ENCODE data around the gene GRN.
A peak's percentile ranks its signal among the peaks of the same experiment; 100 is the strongest.
"Not testable (repeated sequence)": the region's sequence is repeated elsewhere in the genome, so short reads cannot be mapped to it uniquely, and the experiment has no call there.

GRN gene

DNA sequence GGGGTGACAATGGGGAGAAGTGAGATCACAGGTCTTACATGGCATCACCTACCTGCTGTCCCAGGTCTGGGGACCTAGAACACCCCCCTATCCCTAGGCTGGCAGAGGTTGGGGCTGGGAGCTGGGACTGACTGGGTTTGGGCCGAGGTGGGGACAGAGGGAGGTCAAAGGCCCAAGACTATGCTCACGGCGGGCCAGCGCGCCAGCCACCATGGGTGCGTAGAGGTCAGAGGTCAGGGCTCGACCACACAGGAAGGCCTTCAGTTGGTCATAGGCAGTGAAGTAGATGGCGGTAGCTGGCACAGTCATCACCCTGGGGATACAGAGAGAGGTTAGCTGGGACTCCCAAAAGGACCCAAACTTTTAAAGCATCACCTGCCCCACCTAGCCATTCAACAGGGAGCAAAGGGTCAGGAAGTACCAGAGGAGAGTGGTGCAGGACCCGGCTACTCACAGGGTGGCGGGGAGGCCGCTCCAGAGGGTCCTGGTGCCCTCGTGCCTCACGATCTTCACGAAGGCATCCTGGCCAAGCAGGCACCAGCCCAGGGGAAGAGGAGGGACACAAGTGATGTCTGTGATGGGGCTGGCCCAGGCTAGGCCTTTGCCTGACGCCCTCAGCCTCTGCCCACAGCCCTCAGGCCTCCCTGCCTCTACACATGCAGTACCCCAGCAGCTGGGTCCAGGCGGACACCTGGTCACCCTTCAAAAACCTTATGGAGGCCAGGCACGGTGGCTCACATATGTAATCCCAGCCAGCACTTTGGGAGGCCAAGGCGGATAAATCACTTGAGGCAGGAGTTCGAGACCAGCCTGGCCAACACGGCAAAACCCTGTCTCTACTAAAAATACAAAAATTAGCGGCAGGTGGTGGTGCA lies 23.6 kb upstream of the GRN start:
- DNase-seq (ENCODE audit: low read depth): no peak

DNA sequence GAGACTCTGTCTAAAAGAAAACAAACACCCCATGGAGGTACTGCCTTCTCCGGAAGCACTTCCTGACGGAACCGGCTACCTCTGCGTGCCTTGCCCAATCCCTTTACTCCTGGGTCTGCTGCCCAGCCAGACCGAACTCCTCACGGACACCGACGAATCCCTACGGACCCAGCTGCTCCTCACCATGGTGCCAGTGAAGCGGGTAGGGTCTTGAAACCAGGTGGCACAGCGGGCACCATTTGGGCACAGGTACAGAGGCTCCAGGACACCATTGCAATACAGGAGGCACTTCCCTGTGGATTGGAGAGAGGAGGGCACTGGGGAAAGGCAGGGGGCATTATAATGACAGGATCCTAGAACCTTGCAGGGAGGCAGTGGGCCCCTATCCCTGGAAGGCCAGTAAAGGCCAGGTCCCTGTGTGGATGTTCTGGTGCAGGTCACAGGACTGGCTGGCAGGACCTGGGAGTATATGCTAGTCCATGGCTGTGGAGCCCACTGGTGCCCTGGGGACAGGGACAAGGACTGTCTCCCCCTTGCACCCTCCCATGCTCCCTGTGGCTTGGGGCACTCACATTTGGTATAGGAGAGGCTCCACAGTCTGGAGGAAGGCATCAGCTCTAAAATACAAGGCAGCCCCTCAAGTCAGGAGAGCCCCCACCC lies 22.7 kb upstream of the GRN start:
- no peak for DNase-seq (ENCODE audit: low read depth)

- DNase-seq (ENCODE audit: low read depth): no peak
Measured at GRCh38 chr17:44323359-44324091, 21.6 kb upstream of the GRN start.

DNA sequence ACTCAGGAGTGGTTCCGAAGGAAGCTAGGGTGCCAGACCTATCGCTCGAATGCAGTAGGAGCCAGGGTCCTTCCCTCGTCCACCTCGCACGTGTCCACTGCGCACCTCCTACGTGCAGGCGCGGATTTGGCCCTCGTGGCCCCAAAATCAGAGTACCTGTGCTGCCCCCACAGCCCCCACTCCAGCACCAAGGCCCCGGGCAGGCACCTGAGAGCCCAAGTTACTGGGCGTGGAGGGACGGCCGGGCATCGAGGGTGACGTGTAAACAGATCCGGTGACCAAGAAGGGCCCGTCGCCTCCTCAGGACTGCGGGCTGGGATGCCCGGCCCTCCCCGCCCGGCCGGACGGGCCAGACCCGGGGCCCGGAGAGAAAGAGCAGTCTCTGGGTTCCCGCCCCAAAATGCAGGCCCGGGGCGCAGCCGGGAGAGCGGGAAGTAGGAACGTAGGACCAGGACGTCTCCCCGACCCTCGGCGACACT lies 21.0 kb upstream of the GRN start:
- no peak for DNase-seq (ENCODE audit: low read depth)

DNA sequence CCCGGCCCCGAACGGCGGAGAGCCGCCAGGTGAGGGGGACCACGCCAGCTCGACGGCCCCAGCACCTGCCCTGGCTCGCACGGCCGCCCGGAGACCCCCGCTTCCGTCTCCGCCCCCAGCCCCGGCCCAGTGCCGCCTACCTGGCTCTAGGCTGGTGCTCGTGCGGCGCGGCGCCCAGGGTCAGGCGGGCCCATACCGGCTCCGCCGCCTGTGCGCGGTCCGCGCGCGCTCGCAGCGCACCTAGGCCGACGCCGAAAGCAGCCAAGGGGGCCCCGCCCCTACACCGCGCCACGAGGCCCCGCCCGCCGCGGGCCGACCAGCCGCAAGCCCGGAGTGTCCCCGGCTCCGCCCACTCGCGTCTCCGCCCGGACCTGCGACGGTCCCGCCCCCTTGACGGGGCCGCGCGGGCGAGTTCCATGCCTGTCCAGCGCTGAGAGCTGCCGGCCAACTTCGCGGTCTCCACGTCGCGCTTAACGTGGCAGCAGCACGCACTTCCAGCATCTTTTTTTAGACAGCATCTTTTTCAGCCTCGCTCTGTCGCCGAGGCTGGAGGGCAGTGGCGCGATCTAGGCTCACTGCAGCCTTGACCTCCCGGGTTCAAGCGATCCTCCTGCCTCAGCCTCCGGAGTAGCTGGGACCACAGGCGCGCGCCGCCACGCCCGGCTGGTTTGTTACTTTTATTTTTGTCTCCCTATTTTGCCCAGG lies 20.4 kb upstream of the GRN start, which contains the start of gene SLC25A39:
Gene SLC25A39, minus strand, starts transcription at position 253 of the 705 bp plus-strand sequence. CDS start 1,261 bp downstream, outside the sequence.
- DNase-seq (ENCODE audit: low read depth): peak; percentile 83

DNA sequence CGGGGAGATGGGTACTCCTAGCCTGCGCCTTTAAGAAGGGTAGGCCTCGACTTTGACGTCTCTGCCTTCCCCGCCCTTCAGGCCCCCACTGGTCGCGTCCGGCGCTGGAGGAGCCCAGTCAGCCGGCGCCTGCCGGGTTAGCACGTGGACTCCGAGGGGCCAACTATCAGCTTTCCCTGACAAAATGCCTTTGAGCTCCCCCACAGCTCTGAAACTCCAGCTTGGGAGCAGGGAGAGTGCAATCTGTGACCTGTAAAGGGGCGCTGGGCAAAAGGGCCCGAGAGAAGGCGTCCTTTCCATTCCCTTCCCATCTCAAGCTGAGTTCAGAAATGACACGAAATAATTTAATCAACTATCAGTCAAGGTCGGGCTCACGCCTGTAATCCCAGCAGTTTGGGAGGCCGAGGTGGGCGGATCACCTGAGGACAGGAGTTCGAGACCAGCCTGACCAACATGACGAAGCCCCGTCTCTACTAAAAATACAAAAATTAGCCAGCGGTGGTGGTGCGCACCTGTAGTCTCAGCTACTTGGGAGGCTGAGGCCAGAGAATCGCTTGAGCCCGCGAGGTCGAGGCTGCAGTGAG lies 18.1 kb upstream of the GRN start:
- DNase-seq (ENCODE audit: low read depth): peak; percentile 94

DNA sequence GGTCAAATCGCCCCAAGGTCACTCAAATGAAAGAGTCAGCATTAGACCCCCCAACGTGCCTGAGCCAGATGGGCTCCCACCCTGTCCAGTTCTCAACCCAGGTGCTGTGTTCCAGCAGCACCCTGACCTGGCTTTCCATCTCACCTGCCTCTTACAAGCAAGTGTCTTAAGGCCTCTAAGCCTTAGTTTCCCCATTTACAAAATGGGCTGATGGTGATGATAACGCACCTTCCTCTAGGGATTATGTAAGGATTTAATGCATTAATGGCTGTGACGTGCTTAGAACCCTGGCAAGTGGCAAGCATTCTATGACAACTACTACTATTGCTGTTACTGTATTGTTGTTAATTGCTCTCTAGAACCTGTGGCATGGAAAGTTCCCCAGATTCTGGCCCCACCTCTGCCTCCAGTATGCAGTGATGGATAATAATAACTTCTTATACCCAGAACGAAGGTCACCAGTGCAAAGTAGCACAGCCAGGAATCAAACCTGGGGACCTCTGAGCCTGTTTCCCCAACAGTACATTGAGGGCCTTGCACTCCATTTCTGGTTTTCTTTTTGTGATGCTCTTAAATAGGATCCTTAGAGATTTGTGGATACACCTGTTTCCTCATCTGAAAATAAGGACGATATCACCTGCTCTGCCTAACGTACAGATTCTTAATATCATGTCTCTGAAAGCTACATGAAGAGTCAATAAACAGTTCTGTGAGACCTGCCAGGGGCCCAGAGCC lies 17.2 kb upstream of the GRN start:
- no peak for DNase-seq (ENCODE audit: low read depth)

DNA sequence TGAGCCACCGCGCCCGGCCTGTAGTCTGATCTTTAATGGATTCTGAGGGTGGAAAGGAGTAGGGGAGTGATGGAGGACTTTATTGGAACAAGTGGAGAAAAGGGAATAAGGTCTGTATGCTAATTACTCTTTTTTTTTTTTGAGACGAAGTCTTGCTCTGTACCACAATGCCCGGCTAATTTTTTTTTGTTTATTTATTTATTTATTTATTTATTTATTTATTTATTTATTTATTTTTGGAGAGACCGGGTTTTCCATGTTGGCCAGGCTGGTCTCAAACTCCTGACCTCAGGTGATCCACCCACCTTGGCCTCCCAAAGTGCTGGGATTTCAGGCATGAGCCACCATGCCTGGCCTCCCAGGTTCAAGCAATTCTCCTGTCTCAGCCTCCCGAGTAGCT lies 15.6 kb upstream of the GRN start:
- not testable (repeated sequence) for DNase-seq (ENCODE audit: low read depth)

GRCh38 chr17:44330263-44330662 lies 14.8 kb upstream of the GRN start:
- DNase-seq (ENCODE audit: low read depth): not testable (repeated sequence)

- peak; percentile 49 for DNase-seq (ENCODE audit: low read depth)
Measured at GRCh38 chr17:44331249-44331760, 13.8 kb upstream of the GRN start.

GRCh38 chr17:44333371-44333770 lies 11.7 kb upstream of the GRN start:
- DNase-seq (ENCODE audit: low read depth): no peak

DNA sequence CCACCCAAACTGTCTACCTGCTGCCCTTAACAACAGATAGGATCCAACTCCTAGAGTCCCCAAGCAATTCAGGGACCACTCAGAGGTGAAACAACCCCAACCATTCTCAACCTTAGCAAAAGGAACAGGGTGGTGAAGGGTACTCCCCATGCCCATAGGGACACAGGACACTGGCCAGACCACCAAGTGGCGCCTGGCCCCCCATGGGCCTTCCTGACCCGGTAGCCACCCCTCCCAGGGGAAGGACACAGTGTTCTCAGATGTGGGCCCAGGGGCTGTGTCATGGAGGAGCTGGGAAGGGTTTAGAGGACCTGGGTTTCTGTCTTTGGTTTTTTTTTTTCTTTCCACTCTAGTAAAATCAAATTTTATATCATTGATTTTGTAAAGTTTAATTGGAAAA lies 10.8 kb upstream of the GRN start:
- no peak for DNase-seq (ENCODE audit: low read depth)

GRCh38 chr17:44334727-44335126 lies 10.4 kb upstream of the GRN start:
- no peak for DNase-seq (ENCODE audit: low read depth)

- no peak for DNase-seq (ENCODE audit: low read depth)
Measured at GRCh38 chr17:44335564-44335963, 9.5 kb upstream of the GRN start.

DNA sequence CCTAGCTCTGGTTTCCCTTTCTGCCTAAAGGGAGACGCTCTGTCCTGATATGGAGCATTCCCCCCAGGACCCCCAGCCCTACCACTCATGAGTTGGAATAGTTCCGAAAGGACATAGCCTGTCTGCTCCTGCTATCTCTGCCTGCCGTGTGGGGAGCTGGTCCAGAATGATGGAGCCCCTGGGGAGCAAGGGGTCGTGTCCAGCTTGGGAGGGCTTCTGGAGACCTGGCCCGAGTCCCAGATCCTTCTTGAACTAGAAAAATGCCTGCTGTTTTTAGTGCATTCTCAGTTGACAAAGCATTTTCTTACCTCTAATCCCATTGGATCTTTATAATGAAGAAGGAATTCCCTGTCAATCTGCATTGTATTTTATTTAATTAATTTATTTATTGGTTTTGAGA lies 9.1 kb upstream of the GRN start:
- no peak for DNase-seq (ENCODE audit: low read depth)

DNA sequence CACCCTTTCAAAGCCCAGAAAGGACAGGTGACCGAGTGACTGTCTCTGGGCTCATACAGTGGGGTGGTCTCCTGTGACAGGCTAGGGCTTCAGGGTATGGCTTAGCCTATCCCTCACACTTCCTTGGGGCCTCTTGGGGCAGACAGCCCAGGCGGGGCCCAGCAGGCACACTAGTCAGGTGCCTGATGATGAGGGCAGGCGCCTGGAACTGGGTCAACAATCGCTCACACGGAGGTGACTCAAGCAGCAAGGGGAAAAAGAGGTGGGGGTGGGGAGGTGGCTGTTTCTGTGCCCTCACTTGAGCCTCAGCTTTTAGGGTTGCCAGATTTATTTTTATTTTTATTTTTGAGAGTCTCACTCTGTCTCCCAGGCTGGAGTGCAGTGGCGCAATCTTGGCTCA lies 6.4 kb upstream of the GRN start:
- no peak for DNase-seq (ENCODE audit: low read depth)

DNA sequence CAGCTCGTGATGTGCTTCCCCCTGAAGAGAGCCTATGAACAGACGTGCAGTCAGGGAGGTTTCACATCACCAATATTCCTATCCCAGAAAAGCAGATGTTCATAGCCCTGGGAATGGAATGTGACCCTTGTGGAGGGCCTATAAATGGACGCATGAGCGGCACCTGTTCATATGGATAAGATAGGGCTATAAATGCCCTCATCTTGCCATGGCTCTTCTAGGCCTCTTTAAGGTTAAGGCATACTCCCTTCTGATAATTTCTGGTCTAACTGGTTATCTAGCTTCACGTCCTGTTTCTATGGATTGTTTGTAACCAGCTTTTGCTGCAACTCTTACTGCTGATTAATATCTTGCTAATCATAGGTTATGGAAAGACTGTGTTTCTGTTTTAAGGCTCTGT lies 4.5 kb upstream of the GRN start:
- not testable (repeated sequence) for DNase-seq (ENCODE audit: low read depth)

- no peak for DNase-seq (ENCODE audit: low read depth)
Measured at GRCh38 chr17:44343510-44344209, 1.4 kb upstream of the GRN start.

DNA sequence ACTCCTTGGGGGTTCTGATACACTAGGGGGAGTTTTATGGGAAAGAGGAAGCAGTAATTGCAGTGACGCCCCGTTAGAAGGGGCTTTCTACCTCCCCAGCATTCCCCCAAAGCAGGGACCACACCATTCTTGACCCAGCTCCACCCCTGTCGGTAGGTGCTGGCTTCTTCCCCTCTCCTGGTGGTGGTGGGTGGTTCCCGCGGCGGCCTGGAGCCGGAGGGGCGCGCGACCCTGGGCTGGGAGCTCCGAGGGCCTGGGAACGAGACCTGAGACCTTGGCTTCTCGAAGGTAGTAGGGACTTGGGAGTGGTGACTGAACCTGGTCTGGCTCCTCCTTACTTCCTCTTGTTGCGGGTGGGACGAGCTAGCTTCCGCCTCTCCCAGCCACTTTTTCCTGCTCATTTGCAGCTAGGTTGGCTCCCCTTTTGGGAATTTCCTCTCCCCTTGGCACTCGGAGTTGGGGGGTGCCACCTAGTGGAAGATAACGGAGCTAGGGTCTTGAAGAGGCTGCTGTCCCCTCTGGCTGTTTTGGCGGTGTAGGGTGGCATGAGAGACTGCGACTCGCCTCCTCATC lies 438 bp downstream of the GRN start:
- peak; percentile 29 for DNase-seq (ENCODE audit: low read depth)

All from fibroblast of the conjunctiva (primary cell).